HG02852 (cell line): ENCODE results near the gene DNLZ.

Experiments
- ATAC-seq: cut with Tn5 transposase; IDR thresholded peaks from one replicate; pipeline ENCODE4 v1.9.1; 2021; ENCODE audit warnings: mild to moderate bottlenecking, moderate library complexity; ENCODE audit not compliant: unreplicated experiment

The DNLZ gene

GRCh38 chr9:136345281-136346156, 18.0 kb downstream of the DNLZ start:
- no peak for ATAC-seq

GRCh38 chr9:136344544-136345280, 18.8 kb downstream of the DNLZ start:
- ATAC-seq: no peak

- no peak for ATAC-seq
Observed at GRCh38 chr9:136343884-136344269, 19.7 kb downstream of the DNLZ start.

- ATAC-seq: no peak
Observed at GRCh38 chr9:136343121-136343883, 20.2 kb downstream of the DNLZ start.

GRCh38 chr9:136342181-136343120, 21.1 kb downstream of the DNLZ start:
- ATAC-seq: no peak

- ATAC-seq: no peak
Observed at GRCh38 chr9:136341769-136342168, 21.8 kb downstream of the DNLZ start.

GRCh38 chr9:136341042-136341655, 22.4 kb downstream of the DNLZ start:
- no peak for ATAC-seq

- ATAC-seq: no peak
Observed at GRCh38 chr9:136340356-136341041, 23.0 kb downstream of the DNLZ start.

GRCh38 chr9:136339958-136340310, 23.6 kb downstream of the DNLZ start:
- no peak for ATAC-seq

- no peak for ATAC-seq
Observed at GRCh38 chr9:136339173-136339957, 24.2 kb downstream of the DNLZ start.

- ATAC-seq: no peak
Observed at GRCh38 chr9:136338511-136338910, 25.0 kb downstream of the DNLZ start.

GRCh38 chr9:136337416-136338395, 25.8 kb downstream of the DNLZ start:
- ATAC-seq: no peak

GRCh38 chr9:136336881-136337280, 26.7 kb downstream of the DNLZ start:
- no peak for ATAC-seq

GRCh38 chr9:136336156-136336870, 27.2 kb downstream of the DNLZ start:
- ATAC-seq: no peak

GRCh38 chr9:136335296-136336155, 28.0 kb downstream of the DNLZ start:
- no peak for ATAC-seq

- no peak for ATAC-seq
Observed at GRCh38 chr9:136334541-136334940, 29.0 kb downstream of the DNLZ start.
